Sigmoid colon (tissue), 3 donors: ENCODE results near the gene EXOC7.

ENCODE experiments used
- POLR2A ChIP-seq, 2 donors: fragments of 450-650 bp; IDR thresholded peaks; one replicate each; pipeline ENCODE4 v1.6.1; 2016; ENCODE audit warnings: antibody characterized with exemption in 2 of 2, mild to moderate bottlenecking in 2 of 2, moderate library complexity in 2 of 2
- TF ChIP-seq, protein P1 (sequence below), 4 experiments: fragments of 450-650 bp in 3 of 4; fragments of 200-600 bp in 1 of 4; IDR thresholded peaks; one replicate each; pipeline ENCODE4 v1.5.1; 2016 to 2019; ENCODE audit warnings: antibody characterized with exemption in 4 of 4, mild to moderate bottlenecking in 3 of 4, moderate library complexity in 2 of 4

- TF ChIP-seq, protein P1, sequence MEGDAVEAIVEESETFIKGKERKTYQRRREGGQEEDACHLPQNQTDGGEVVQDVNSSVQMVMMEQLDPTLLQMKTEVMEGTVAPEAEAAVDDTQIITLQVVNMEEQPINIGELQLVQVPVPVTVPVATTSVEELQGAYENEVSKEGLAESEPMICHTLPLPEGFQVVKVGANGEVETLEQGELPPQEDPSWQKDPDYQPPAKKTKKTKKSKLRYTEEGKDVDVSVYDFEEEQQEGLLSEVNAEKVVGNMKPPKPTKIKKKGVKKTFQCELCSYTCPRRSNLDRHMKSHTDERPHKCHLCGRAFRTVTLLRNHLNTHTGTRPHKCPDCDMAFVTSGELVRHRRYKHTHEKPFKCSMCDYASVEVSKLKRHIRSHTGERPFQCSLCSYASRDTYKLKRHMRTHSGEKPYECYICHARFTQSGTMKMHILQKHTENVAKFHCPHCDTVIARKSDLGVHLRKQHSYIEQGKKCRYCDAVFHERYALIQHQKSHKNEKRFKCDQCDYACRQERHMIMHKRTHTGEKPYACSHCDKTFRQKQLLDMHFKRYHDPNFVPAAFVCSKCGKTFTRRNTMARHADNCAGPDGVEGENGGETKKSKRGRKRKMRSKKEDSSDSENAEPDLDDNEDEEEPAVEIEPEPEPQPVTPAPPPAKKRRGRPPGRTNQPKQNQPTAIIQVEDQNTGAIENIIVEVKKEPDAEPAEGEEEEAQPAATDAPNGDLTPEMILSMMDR (IDR thresholded peaks at IDR 0.05): no peak
- TF ChIP-seq POLR2A (IDR thresholded peaks at IDR 0.05): no peak
Measured at GRCh38 chr17:76139801-76140660, 36.4 kb upstream of the EXOC7 start.
